GM19023 (cell line): ENCODE measurements around the gene LUZP2.

Experiments
- ATAC-seq: cut with Tn5 transposase; IDR thresholded peaks from one replicate; pipeline ENCODE4 v1.9.1; 2021; ENCODE audit warnings: mild to moderate bottlenecking, moderate library complexity; ENCODE audit not compliant: unreplicated experiment

Gene LUZP2

DNA sequence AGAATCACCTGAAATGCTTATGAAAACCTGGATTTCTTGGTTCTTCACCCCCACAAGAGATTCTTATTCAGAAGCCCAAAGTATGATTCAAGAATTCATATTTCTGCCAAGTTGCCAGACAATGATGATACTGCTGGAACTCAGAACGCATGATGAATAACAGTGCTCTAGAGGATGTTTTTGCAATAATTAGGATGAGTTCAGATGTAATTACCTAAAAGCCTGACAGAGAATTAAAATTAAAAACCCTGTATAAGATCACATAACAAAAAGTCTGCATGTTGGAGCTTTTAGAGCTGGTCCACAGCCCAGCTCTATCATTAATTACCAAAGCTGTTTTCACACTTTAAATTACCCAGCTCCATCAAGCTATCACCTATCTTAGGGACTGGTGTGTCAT is 211.8 kb downstream of the LUZP2 start:
- no peak for ATAC-seq

DNA sequence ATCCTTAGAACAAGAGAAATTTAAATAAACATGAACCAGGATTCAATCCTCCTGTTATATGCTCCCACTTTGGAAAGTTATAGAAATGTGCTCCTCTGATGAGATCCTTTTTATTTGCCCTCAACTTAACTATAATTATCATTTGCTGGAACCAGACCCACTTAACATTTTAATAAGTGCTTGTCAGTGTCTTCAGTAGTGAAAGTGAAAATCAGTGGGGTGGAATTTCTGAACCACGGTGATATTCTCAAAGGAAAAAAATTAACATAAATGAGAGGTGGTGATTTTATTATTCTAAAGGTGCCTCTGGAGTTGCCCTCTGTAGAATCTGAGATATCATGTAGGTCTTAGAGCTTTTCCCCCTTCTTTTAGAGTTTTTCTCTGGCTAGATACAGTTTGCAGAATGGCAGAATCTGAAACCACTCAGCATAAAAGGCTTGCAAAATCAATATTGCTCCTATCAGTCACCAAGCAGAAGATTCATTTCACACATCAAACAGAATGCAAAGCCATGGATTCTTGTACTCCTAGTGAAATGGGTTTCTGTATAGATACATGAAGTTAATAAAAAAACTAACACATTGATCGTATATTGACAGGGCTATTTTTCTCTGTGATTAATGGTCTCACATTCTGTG is 213.2 kb downstream of the LUZP2 start:
- no peak for ATAC-seq

DNA sequence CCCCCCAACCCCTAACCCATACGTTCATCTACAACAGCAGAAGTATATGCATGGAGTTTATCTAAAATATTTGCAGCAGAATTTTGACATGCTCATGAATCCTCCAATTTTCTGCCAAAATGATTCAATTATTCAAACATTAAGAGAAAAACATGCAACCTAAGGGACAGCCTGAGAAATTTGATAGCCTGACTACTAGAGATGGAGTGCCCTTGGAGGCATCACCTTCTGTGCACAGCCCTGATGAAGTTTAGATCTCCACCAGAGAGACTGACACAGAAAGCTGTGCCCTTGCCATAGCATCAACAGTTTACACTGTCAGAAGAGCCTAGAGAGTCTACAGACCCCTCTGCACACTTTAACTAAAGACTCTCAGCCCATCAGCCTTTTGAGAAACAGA is 217.7 kb downstream of the LUZP2 start:
- ATAC-seq = no peak

DNA sequence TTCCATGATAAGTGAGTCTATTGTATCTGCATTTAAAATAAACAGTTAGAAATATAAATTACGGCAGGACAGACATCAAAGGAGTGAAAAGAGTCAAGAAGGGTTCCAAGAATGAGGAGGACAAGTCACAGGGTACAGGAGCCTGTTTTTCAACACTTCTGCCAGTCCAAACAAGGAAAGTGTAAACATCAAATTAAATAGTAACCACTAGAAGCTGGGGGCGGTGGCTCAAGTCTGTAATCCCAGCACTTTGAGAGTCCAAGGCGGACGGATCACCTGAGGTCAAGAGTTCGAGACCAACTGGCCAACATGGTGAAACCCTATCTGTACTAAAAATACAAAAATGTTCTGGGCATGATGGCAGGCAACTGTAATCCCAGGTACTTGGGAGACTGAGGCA is 219.6 kb downstream of the LUZP2 start:
- ATAC-seq = no peak

DNA sequence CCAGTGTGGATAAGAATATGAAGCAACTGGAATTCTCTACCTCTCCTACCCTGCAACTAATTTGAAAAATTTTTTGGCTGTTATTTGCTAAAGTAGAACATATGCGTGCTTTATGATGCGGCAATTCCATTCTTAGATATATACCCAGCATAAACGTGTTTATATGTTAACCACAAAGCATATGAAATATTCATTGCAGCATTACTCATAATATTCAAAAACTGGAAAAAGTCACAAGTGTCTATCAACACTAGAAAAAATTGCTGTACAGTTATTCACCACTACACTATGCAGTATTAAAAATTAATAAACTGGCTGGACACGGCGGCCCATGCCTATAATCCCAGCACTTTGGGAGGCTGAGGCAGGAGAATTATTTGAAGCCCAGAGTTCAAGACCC is 226.4 kb downstream of the LUZP2 start:
- no peak for ATAC-seq

DNA sequence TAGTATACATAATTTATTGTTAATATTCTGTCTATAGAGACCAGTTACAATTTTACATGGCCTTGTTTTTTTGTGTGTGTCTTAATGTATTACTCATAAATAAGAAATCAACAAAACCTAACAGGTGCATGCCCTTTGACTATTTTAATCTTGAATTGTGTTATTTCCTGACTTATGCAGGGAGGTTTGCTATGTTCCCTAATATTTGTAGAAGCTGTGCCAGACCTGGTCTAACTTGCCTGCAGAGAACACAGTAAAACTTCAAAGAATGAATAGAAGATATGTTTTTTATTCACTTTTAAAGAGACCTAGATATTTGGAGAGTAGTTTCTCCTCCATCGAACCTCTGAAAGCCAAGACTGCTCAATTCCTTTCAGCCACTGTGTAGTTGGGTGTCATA is 234.7 kb downstream of the LUZP2 start:
- ATAC-seq = no peak

DNA sequence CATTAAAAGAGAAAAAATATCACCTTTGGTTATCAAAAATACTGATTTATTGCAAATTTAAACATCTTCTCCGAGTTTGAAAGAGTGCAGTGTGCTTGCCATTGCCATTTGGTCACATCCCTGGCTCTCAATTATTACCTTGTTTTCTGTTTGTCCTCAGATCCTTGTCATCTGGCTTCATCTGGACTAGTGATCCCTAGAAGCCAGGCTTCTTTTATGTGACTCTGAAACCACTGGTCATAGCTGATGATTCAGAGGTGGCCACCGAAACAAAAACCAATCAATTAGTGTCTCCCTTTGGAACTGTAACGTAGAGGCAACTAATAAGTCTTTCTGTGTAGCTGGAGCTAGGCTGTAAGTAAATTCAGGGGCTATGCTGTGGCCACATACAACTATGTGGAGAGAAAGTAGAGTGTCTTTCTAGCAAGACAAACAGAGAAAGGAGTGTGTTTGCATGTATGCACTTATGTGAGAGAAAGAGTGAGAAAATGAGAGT is 237.9 kb downstream of the LUZP2 start:
- no peak for ATAC-seq

DNA sequence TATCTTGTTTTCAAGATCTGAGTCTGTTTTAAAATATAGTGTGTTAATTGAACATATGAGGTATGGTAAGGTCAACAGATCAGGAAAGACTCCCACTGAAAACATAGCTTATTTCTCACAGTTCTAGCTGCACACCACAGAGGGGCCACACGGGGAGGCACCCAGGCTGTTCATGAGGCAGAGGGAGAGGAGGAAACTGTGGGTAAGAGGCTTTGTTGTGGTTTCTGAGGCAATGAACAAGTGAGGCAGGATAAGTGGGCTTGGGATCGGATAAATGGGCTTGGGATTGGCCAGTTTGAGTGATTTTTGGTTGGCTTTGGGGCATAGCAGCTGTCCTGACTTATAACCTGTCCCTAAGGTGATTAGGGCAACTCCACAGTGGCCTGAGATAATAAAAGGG is 242.1 kb downstream of the LUZP2 start:
- no peak for ATAC-seq

DNA sequence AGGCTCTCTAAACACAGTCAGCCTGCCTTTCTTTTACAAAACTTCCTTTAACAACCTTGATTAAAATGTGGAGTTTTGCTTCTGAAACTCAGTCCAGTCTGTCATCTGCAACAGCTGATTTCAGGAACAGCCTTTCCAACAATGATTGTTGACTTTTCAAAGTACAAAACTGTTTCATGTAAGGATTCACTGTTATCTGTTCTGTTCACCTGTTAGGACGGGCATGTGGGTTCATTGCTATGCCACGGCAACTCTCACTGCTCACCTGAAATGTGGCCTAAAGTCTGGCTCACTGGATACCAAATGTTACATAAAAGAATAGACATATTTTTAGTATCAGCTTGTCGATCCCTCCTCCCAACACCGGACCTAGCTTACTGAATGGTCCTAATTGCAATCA is 242.8 kb downstream of the LUZP2 start:
- no peak for ATAC-seq

DNA sequence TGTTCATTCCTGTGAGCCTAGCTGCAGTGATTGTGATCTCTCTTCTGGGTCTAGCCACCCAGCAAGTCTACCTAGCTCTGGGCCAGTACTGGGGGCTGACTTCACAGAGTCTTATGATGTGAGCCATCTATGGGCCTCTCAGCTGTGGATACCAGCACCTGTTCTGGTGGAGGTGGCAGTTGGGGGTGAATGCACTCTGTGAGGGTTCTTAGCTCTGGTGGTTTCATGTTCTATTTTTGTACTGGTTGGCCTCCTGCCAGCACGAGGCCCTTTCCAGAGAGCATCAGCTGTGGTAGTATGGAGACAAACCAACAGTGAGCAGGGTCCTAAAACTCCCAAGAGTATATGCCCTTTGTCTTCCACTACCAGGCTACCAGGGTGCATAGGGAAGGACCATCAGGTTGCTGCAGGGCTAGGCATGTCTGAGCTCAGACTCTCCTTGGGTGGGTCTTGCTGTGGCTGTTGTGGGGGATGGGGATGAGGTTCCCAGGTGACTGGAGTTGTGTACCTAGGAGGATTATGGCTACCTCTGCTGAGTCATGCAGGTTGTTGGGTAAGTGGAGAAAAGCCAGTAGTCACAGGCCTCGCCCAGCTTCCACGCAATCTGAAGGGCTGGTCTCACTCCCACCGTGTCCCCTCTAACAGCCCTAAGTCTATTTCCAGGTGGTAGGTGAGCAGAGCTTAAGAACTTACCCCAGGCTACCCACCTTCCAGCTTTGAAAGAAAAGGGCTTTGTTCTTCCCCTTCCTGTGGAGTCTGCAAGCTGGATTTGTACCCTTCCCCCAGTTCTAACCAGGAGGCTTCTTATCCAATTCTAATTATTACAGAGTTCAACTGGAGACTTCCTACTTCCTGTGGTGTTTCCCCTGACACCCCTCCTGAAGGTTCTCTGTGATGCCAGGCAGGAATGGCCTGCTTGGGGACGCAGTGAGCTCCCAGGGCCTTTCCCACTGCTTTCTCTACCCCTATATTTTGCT is 250.7 kb downstream of the LUZP2 start:
- ATAC-seq = no peak

DNA sequence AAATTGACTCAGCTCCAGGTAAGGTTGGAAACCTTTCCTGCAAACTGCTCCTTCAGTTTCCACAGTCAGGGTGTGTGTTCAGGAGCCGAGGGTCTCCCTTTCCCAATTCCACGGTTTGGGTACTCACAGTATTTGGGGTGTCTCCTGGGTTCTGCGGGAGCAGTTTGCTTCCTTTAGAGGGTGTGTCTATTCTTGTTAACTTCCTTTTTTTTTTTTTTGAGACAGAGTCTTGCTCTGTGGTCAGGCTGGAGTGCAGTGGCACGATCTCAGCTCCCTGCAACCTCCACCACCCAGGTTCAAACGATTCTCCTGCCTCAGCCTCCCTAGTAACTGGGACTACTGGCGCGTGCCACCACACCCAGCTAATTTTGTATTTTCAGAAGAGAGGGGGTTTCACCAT is 251.4 kb downstream of the LUZP2 start:
- no peak for ATAC-seq

DNA sequence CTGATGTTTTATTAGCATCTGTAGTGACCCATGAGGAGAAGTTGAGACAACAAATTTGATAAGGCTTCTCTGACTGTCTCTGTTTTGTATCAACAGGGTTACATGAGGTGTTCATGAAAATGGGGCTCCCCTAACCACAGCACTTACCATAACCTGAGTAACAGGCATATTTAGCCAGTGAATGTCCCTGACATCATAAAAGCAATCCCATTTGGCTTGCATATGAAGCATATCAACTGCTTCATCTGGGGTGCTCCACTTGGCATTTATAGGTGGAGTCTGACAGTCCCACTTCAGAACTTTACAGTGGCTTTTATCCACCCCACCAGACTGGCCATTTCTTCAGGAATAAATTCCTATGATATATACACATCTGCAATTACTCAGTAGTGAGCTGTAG is 257.6 kb downstream of the LUZP2 start:
- no peak for ATAC-seq

DNA sequence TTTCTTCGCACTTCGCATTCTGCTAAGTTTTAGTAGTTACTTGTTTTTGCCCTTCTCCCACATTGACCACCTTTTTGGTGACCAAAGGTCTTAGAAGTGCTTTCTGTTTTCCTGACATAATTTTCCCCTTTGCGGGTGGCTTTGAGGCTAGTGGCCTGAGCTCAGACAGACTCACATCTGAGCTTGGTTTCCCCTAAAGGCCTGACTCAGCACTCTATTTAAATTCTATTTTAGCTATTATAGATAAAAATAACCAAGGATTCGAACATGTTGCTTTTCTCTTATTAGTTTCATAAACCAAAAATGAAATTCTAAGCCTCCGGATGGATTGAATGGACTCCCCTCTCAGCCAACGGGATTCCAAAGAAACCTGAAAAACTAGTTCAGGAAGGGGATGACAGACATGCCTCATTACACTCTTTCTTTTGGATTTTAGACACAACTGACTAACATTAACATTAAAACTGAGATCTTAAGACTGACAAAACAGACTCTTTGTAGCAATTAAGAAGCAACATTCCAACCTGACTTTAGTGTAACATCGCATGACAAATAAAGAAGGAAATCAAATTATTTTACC is 258.5 kb downstream of the LUZP2 start:
- ATAC-seq = no peak

DNA sequence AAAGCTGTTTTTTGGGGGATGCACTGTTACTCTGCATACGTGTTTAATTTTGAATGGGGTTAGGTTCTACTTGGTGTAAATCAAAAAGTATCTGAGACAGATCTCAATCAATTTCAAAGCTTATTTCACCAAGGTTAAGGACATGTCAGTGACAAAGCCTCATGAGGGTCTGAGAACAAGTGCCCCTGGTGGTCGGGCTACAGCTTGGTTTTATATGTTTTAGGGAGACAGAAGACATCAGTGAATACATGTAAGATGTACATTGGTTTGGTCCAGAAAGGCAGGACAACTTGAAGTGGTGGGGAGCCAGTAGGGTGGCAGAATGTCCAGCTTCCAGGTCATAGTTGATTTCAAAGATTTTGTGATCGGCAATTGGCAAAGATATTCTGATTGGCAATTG is 262.9 kb downstream of the LUZP2 start:
- no peak for ATAC-seq

DNA sequence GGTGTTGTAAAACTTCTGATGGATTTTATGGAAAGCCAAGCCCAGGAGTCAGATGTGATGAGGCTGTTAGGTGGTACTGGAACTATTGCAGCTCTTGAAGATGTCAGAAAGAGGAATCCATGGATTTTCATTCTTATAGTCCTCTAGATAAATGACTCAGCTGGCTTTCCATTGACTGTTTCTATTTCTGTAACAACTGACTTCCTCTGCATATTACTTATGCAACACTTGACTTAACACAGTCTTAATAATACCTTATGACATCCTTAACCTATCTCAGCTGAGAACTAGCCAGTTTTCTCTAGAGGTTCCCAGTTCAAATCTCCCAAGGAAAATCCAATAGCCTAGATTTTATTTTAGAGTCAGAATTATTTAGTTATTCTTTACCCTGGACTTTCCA is 263.8 kb downstream of the LUZP2 start:
- ATAC-seq = no peak

DNA sequence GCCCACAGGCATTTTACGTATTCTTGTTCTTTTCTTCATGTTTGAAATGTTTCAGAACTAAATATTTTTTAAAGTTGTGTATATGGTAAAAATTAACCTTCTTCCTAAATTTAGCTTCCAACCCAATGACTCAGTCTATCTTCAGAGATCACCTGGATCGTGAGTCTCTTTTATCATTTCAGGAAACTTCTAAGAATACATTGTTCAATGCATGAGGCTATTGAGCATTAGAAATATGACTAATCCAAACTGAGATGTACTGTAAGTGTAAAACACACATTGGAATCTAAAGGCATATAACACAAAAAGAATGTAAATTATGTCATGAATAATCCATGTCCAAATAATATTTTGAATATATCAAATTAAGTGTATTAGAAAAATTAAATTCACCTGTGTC is 265.2 kb downstream of the LUZP2 start:
- no peak for ATAC-seq

DNA sequence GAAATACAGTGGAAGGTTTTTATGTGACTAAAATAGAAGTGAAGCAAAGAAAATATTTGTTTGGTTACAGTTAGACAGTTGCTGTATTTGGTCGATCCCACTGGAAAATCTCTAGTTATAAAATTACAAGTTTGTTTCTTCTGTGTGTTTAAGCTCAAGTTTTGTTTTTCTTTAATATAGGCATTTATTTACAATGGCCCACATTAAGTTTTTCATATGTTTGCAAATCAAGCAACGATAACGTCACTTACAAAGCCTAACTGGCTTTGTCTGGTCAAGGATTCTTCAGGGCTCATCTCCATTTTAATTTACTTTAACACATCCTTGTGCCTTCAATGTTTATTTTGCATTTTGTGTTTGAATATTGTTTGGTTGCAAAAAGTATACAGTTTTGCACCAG is 270.6 kb downstream of the LUZP2 start:
- no peak for ATAC-seq

DNA sequence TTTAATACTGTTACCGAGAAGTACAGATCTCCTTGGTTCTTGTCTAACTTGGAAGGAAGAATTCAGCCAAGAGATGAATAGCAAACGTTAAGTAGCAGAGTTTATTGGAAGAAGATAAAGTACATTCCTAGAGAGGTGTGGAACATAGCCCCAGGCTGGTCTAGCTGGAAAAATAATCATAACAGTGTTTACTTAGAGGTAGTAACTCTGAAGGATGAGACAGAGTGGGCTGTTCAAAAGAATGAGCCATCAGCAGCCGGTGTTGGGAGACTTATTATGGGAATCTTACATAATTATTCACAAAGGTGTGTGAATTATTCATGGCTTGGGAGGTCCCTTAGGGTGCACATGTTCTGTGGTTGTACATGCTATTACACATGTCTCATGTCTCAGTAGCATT is 276.5 kb downstream of the LUZP2 start:
- no peak for ATAC-seq

DNA sequence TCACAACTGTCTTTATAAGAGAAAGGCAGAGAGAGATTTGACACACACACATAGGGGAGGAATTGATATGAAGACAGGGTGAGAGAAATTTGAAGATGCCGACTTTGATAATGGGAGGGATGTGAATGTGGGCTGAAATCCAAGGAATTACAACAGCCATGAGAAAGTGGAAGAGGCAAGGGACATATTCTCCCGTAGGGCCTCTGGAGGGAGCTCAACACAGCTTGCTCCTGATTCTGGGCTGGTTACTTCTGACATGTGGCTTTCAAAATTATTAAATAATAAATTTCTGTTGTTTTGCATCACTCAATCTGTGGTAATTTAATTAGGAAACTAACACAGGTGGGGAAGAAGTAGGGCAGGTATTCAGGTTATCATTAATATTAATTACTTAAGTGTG is 282.9 kb downstream of the LUZP2 start:
- ATAC-seq = no peak

DNA sequence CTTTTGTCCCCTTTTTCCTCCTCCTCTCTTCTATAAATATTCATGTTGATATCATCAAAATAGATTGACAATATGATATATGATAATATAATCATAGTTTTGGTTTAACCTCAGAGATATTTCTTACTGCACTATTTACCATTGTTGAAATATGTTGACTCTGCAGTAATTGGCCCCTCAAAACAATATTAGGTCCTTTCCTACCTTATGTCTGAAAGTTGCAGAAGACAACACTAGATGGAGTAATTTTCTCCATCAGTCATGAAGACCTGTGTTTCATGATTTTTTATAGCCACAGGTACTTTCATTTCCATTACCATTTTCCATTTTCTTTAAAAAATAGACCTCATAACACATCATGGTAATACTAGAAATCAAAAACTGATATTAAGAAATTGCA is 284.4 kb downstream of the LUZP2 start:
- no peak for ATAC-seq

DNA sequence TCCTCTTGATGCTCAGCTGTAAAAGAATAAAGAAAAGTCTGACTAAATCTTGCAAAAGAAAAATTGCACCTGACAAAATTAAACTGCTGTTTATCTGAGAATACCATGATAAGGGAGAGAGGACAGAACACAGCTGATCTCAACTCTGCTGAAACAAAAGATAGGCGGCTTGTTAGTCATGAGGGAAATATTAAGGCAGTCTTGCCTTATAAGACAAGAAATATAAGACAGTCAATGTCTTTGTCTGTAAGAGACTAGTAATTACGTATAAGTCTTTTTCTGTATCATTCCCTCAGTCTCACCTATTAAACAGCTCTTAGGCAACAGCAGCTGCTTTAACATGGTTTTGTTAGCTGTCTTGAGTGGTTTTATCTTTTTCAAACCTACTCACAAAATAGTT is 296.6 kb downstream of the LUZP2 start:
- no peak for ATAC-seq

DNA sequence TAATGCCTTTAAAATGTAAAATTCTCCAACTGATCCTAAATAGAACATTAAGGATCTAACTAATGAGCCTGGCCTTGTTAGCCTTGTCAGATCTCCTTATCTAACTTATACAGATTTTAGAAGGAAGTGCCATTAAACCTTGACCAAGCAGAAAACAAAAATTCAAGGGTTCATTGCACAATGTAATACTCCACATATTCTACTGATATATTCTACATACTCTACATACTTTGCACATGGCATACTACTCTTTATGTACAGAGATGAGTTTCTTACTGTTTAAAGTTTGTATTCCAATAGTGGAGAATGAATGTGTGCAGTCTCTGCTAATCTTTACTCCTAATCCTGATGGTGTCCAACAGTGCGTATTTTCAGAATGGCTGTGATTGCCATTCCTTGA is 297.2 kb downstream of the LUZP2 start:
- no peak for ATAC-seq
